Measurements from ENCODE around the gene TMEM63A.
"Not testable (repeated sequence)": the region's sequence is repeated elsewhere in the genome, so short reads cannot be mapped to it uniquely, and the experiment has no call there.

TMEM63A gene

GRCh38 chr1:225816643-225817538, 65.3 kb downstream of the TMEM63A start:
- no peak for DNase-seq

- no peak for DNase-seq
These were observed 66.5 kb downstream of the TMEM63A start for GRCh38 chr1:225815526-225816178.

GRCh38 chr1:225815090-225815489, 67.1 kb downstream of the TMEM63A start:
- not testable (repeated sequence) for DNase-seq

GRCh38 chr1:225814381-225814780, 67.8 kb downstream of the TMEM63A start:
- no peak for DNase-seq

GRCh38 chr1:225813214-225813964, 68.8 kb downstream of the TMEM63A start:
- no peak for DNase-seq

GRCh38 chr1:225812488-225813213, 69.5 kb downstream of the TMEM63A start:
- DNase-seq: no peak

- no peak for DNase-seq
These were observed 70.3 kb downstream of the TMEM63A start for GRCh38 chr1:225811622-225812487.

- DNase-seq: not testable (repeated sequence)
These were observed 71.3 kb downstream of the TMEM63A start for GRCh38 chr1:225810579-225811538.

- peak; percentile 47 to 62 for DNase-seq
These were observed 72.2 kb downstream of the TMEM63A start, which contains the start of gene EPHX1 for GRCh38 chr1:225809842-225810578. EPHX1 (plus strand) TSS chr1:225810124; CDS start chr1:225828730, 18,606 bp downstream.

GRCh38 chr1:225808136-225808535, 74.0 kb downstream of the TMEM63A start:
- no peak for DNase-seq

- not testable (repeated sequence) for DNase-seq
These were observed 75.4 kb downstream of the TMEM63A start for GRCh38 chr1:225806736-225807135.

- no peak for DNase-seq
These were observed 75.9 kb downstream of the TMEM63A start for GRCh38 chr1:225806249-225806648.

- DNase-seq: not testable (repeated sequence)
These were observed 81.0 kb downstream of the TMEM63A start for GRCh38 chr1:225801146-225801545.

GRCh38 chr1:225796097-225796496, 86.1 kb downstream of the TMEM63A start:
- not testable (repeated sequence) for DNase-seq

Data from activated CD4-positive, alpha-beta T cell treated with anti-CD3 and anti-CD28 coated beads for 4 hours (primary cell).